IgD-negative memory B cell (primary cell): ENCODE results near the gene ALOX12. TPM values are rescaled to one million over a fixed set of nuclear protein-coding genes. Genes with fewer than 3 reads are reported as not detected.
A peak's percentile ranks its signal among the peaks of the same experiment; 100 is the strongest.

ENCODE experiments used
- H3K27ac Mint-ChIP-seq, 3 donors: one replicate each; pipeline ENCODE4 v1.8.0; 2020 to 2022; ENCODE audit warnings: mild to moderate bottlenecking in 3 of 3, mixed read lengths in 3 of 3, moderate library complexity in 1 of 3
- H3K27me3 Mint-ChIP-seq: one replicate; pipeline ENCODE4 v1.8.0; 2021; ENCODE audit warnings: mixed read lengths
- H3K36me3 Mint-ChIP-seq: one replicate; pipeline ENCODE4 v1.8.0; 2020; ENCODE audit warnings: mild to moderate bottlenecking, mixed read lengths
- H3K4me1 Mint-ChIP-seq, 3 donors: one replicate each; pipeline ENCODE4 v1.8.0; 2020 to 2022; ENCODE audit warnings: mixed read lengths in 3 of 3, mild to moderate bottlenecking in 1 of 3
- H3K4me3 Mint-ChIP-seq, 4 donors: one replicate each; pipeline ENCODE4 v1.8.0; 2020 to 2022; ENCODE audit warnings: mild to moderate bottlenecking in 4 of 4, mixed read lengths in 4 of 4, moderate library complexity in 3 of 4
- H3K9me3 Mint-ChIP-seq, 3 donors: one replicate each; pipeline ENCODE4 v1.8.0; 2020 to 2021; ENCODE audit warnings: mixed read lengths in 3 of 3, mild to moderate bottlenecking in 1 of 3
- polyA plus RNA-seq: library from polyadenylated mRNA; unstranded; fragments of 300-500 nt; fragmentation: Illumina TruSeq; gene quantifications from one replicate; pipeline ENCODE4 v1.2.3, GENCODE V29; 2021

The ALOX12 gene
- polyA plus RNA-seq, 1 donor from 2014 or later: 1.4 TPM

DNA sequence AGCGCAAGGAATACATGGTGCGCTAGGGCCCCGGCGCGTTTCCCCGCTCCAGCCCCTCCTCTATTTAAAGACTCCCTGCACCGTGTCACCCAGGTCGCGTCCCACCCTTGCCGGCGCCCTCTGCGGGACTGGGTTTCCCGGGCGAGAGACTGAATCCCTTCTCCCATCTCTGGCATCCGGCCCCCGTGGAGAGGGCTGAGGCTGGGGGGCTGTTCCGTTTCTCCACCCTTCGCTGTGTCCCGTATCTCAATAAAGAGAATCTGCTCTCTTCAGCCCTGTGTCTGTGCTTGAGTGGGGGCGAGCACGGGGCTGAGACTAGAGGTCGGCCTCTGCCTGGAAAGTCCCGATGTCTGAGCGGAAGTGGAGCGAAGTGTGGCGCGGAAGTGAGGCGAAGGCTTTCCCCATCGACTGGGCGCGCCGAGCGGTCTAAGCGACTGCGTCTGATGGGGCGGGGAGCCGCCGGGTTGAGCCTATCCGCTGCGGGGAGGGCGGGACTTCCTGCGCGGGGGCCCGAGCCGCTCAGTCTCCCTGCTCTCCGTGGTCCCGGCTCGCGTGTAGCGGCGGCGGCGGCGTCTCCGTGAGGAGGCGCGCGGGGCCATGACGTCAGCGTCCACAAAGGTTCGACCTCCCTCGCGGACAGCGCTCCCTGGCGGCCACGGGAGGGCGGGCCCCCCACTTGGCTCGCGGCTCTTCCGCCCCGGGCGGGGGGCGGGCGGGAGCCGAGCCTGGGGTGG, 18.6 kb downstream of the ALOX12 start:
- H3K9me3 Mint-ChIP-seq: no peaks in the 10 kb centered on the region
- H3K27me3 Mint-ChIP-seq: no peaks in the 10 kb centered on the region
- H3K36me3 Mint-ChIP-seq: peaks cover 2% of the 10 kb centered on the region
- H3K4me1 Mint-ChIP-seq: peaks cover 20 to 34% (median 25%) of the 10 kb centered on the region in 3 donors
- peak overlapping the region; percentile 91 to 100 (median 98) for H3K4me3 Mint-ChIP-seq
- H3K27ac Mint-ChIP-seq: peak overlapping the region; percentile 96 to 100 (median 100)

DNA sequence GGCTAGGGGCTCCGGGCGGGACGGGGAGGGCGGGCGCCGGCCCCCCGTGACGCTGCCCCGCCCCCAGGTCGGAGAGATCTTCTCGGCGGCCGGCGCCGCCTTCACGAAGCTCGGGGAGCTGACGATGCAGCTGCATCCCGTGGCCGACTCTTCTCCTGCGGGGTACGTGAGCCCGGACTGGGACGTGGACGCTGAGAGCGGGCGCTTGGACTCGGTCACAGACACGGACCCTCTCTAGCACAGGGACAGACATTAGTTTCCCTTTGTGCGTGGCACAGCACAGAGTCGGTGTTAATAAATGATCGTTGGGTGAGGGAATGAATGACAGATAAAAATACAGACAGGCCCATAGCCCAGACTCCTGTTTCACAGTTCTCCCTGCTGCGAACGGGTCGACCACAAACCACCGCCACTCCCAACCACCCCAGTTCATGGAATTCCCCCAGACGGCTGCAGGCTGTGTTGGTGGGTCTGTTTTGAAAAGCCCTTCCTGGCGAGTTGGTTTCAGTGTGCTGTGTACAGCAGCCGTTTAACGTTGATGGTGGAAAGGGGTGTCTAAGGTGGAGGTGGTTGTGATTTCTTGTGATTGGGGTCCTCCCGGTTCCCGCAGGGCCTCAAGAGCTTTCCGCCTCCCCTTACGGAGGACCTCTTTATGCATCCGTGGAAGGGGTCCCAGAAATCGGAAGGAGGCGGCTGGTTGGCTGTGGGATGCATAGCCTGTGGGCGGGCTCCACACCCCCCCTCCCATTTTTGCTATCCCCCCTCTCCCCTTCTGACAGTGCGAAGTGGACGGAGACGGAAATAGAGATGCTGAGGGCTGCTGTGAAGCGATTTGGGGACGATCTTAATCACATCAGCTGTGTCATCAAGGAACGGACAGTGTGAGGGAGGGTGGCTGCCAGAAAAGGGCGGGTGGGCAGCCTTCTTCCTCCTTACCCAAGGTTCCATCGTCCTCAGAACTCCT, 19.4 kb downstream of the ALOX12 start:
- Mint-ChIP-seq H3K4me3 (peak overlapping the region; percentile 88 to 95 (median 91)), H3K4me1 (peaks cover 21 to 28% (median 24%) of the 10 kb centered on the region in 3 donors), H3K27ac (peak overlapping the region; percentile 96 to 100 (median 98)), H3K27me3 (no peaks in the 10 kb centered on the region), H3K36me3 (peaks cover 2% of the 10 kb centered on the region), H3K9me3 (no peaks in the 10 kb centered on the region)

DNA sequence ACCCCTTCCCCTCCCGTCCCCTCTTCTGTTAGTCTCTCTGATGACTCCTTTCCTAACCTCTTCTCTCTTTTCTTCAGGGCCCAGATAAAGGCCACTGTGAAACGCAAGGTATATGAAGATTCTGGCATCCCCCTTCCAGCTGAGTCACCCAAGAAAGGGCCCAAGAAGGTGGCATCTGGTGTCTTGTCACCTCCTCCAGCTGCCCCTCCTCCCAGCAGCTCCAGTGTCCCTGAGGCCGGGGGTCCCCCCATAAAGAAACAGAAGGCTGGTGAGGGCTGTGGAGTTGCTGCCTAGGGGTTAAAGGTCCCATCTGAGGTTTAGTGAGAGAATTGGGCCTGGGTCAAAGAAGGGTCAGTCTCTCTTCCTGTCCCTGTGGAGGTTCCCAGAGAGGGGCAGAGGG, 20.6 kb downstream of the ALOX12 start:
- peaks cover 19 to 28% (median 25%) of the 10 kb centered on the region in 3 donors for H3K4me1 Mint-ChIP-seq
- H3K27me3 Mint-ChIP-seq: no peaks in the 10 kb centered on the region
- peak overlapping the region; percentile 1 to 95 (median 86) for H3K4me3 Mint-ChIP-seq
- no peaks in the 10 kb centered on the region for H3K9me3 Mint-ChIP-seq
- H3K27ac Mint-ChIP-seq: peak overlapping the region in 2 of 3 donors; percentile 46 to 96
- peaks cover 2% of the 10 kb centered on the region for H3K36me3 Mint-ChIP-seq

DNA sequence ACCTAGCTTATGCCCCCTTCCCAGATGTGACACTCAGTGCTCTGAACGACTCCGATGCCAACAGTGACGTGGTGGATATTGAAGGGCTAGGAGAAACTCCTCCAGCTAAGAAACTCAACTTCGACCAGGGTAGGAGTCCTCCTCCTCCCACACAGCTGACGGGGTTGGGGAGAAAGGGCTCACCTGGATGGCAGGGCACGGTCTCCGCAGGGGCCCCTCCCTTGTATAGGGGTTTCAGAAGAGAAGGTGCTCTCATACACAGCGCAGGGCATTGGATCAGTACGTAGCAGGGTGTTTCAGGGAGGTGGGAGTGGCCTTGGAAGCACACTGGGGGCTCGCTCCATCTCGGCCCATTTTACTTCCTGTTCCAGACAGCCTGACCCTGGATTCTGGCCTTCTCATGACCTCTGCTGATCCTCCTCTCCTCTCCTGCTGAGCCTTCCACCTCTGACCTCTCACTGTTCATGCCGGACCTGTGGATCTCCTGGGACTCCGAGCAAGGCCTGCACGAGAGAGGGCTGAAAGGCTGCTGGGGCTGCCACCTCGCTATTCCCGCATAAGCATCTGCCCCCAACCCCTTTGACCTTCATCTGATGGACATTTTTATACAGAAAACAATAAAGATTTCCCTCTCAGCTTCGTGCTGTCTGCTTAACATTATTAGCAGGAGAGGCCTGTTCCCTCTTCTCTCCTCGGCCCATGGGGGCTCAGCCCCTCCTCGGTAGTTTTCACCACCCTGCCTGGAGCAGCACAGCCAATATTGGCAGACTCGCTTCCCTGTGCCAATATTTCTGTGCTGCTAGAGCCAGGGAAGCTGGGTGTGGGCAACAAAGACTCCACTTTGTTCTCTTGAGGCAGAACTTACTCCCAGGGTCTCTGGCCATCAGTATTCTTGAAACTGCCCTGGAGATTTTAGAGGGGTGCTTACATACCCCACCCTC, 21.3 kb downstream of the ALOX12 start:
- Mint-ChIP-seq H3K36me3 (peaks cover 2% of the 10 kb centered on the region), H3K4me3 (peak overlapping the region in 3 of 4 donors; percentile 58 to 91 (median 65)), H3K9me3 (no peaks in the 10 kb centered on the region), H3K27me3 (no peaks in the 10 kb centered on the region), H3K27ac (peak overlapping the region; percentile 43 to 96 (median 63)), H3K4me1 (peaks cover 23 to 26% (median 26%) of the 10 kb centered on the region in 3 donors)

DNA sequence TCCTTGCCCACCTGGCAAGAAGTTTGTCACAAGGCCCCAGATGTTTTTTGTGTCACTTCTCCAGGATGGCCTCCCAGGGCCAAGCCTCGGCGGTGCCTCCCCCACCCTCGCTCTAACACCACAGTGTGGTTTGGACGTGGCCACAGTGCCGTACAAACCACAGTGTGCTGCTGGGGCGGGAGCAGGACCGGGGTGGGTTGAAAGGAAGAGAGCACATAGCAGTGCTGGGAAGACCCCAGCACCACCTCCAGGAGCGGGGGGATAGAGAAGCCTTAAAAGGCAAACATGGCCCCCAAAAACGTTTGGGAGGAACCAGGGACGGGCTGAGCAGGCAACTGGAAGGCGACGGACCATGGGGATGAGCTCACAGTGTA, 22.0 kb downstream of the ALOX12 start:
- peaks cover 23 to 31% (median 30%) of the 10 kb centered on the region in 3 donors for H3K4me1 Mint-ChIP-seq
- peaks cover 2% of the 10 kb centered on the region for H3K36me3 Mint-ChIP-seq
- H3K27ac Mint-ChIP-seq: peak overlapping the region in 1 of 3 donors; percentile 96
- H3K27me3 Mint-ChIP-seq: no peaks in the 10 kb centered on the region
- no peaks in the 10 kb centered on the region for H3K9me3 Mint-ChIP-seq
- peak overlapping the region in 2 of 4 donors; percentile 65 to 91 for H3K4me3 Mint-ChIP-seq

DNA sequence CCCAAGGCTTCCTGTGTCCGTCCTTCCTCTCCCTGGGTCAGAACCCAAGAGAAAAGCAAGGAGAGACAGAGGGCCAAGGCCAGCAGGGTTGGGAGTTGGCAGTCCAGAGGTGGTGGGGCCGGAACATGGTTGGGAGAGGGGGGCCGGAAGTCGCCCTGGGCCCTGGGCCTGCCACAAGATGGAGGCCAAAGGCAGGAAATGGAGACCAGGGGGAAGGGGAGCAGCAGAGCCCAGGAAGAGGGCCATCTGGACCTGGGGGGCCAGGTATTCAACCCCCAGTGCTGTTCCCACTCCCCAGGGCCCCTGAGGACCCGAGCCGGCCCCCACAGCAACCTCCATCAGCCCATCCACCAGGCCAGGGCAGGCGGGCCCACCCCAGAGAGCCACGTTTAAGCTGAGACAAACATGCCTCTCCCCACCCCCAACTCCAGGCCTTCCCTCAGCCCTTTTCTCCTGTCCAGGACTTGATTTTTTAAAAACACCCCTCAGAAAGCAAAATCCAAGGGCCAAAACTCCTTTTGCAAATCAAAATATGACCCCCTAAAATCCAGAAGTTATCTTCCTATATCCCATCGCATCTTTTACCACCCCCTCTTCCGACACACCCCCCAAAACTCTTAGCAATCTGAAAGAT, 22.6 kb downstream of the ALOX12 start:
- Mint-ChIP-seq H3K9me3 (no peaks in the 10 kb centered on the region), H3K27ac (peak overlapping the region in 2 of 3 donors; percentile 25 to 96), H3K4me3 (peak overlapping the region in 1 of 4 donors; percentile 91), H3K4me1 (peaks cover 25 to 34% (median 33%) of the 10 kb centered on the region in 3 donors), H3K27me3 (no peaks in the 10 kb centered on the region), H3K36me3 (peaks cover 2% of the 10 kb centered on the region)

DNA sequence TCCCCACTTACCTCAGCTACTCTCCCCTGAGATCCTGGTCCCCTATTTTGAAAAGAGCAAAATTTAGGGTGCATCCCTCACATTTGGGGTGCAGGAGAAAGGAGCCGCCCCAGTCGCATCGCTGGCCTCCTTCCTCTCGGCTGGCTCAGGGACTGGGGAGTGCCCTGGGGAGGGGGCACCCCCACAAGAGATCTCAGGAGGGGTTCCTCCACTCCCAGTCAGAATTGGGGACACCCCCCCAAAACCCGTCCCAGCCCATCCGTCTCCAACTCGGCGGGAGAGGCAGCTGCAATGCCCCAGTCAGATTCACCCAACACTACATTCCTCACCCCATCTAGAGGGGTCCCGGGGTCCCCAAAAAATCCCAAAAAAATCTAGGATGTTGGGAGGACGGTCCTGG, 23.5 kb downstream of the ALOX12 start:
- Mint-ChIP-seq H3K4me1 (peaks cover 28 to 34% (median 33%) of the 10 kb centered on the region in 3 donors), H3K4me3 (no peak overlapping the region), H3K36me3 (peaks cover 2% of the 10 kb centered on the region), H3K27me3 (no peaks in the 10 kb centered on the region), H3K9me3 (no peaks in the 10 kb centered on the region), H3K27ac (peak overlapping the region in 1 of 3 donors; percentile 25)

DNA sequence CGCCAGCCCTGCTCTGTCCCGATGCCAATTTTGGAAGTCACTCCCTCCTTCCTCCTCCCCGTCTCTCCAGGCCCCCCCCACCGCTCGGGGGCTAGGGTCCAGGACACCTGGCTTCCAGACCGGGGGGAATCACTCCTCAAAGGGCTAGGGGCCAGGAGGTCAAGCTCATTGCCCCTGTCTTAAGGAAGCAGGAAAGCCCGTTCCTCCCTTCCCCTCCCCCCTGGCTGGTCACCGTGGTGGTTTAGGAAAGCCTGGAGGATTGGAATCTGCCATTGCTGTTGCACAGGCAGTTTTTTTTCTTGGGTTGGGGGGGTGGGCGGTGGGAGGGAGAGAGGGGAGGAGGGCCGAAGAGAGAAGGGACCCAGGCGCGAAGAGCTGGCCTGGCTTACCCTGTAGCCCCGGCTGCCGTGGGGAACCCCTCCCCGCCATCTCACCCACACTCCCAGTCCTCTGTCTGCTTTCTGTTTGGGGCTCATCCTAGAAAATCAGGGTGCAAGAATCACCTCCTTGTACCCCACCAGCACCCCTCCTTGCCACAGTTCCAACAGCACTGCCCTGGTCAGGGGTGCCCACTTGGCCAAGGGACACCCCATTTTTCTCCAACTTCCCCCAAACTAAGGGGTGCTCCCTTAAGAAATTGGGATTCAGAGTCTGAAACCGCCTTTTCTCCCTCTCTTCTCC, 24.1 kb downstream of the ALOX12 start:
- peaks cover 2% of the 10 kb centered on the region for H3K36me3 Mint-ChIP-seq
- H3K9me3 Mint-ChIP-seq: no peaks in the 10 kb centered on the region
- peaks cover 28 to 34% (median 33%) of the 10 kb centered on the region in 3 donors for H3K4me1 Mint-ChIP-seq
- H3K27ac Mint-ChIP-seq: peak overlapping the region in 1 of 3 donors; percentile 91
- H3K4me3 Mint-ChIP-seq: peak overlapping the region in 1 of 4 donors; percentile 66
- no peaks in the 10 kb centered on the region for H3K27me3 Mint-ChIP-seq

DNA sequence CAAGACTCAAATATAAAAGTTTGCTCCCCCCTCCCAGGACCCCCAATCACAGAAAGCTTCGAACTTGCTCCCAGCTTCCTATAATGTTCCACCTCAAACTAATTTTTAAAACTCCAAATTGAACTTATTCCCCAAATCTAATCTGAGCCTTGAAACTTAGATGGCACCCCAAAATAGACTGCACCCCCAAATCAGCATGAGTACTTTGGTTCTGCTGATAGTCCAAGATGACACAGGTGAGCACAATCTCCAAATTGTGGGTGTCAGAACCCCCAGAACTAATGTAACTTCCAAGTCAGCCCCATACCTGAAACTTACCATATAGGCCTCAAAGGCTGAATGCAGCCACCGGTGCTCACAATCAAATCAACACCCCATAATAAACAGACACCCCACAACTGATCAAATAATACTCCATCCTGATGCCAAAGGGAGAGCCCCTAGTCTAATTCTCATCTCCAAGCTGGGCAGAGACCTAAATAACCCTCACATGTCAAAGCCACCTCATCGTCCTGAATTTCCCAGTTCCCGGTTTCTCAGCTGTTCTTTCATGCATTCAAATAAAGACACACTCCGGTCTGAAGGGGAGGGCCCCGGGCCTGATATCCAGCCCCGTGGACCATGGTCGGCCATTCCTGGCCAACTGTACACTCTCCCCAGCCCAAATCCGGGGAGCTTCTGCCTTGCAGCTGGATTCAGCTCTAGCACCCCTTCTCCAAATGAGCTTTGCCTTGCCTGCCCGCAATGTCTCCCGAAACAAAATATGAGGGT, 25.2 kb downstream of the ALOX12 start:
- no peaks in the 10 kb centered on the region for H3K9me3 Mint-ChIP-seq
- peaks cover 22 to 23% (median 23%) of the 10 kb centered on the region in 3 donors for H3K4me1 Mint-ChIP-seq
- H3K4me3 Mint-ChIP-seq: peak overlapping the region in 2 of 4 donors; percentile 44 to 66
- H3K27me3 Mint-ChIP-seq: no peaks in the 10 kb centered on the region
- peak overlapping the region; percentile 63 to 91 (median 86) for H3K27ac Mint-ChIP-seq
- H3K36me3 Mint-ChIP-seq: peaks cover 2% of the 10 kb centered on the region

DNA sequence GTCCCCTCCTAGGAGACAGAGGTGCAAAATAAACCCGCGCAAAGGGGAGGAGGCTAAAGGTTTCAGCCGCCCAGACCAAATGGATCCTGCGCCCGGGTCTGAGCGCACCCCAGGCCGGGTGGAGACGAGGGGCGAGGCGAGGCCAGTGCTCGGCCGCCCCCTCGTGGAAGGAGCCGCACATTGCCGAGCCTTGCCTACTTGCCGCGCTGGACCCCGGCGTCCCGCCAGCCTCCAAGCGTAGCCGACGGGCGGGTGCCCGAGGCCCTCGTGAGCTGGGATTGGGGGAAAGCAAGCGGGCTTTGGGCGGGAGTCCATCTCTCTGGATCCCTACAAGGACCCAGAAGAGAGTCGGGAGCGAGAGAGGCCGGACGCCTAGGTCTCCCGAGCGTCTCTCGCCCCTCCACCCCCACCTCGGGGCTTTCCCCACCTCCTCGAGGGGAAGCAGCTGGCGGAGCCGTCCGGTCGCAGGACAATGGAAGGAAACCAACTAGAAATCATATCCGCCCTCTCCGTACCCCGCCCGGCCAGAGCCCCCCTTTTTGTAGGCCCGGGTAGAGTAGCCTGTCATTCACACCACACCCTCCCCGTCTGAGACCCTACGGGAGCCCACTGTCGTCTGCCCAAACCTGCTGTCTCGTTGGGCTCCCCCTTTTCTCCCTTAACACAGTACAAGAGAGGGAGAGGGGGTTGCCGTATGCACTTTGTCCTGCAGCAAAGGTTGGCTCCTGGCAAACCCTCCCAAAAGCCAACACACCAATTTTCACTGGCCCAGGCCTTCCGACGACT, 26.3 kb downstream of the ALOX12 start:
- peak overlapping the region; percentile 71 to 95 (median 91) for H3K27ac Mint-ChIP-seq
- peak overlapping the region; percentile 66 to 86 (median 77) for H3K4me3 Mint-ChIP-seq
- H3K9me3 Mint-ChIP-seq: no peaks in the 10 kb centered on the region
- H3K4me1 Mint-ChIP-seq: peaks cover 21 to 22% (median 22%) of the 10 kb centered on the region in 3 donors
- no peaks in the 10 kb centered on the region for H3K27me3 Mint-ChIP-seq
- peaks cover 2% of the 10 kb centered on the region for H3K36me3 Mint-ChIP-seq

DNA sequence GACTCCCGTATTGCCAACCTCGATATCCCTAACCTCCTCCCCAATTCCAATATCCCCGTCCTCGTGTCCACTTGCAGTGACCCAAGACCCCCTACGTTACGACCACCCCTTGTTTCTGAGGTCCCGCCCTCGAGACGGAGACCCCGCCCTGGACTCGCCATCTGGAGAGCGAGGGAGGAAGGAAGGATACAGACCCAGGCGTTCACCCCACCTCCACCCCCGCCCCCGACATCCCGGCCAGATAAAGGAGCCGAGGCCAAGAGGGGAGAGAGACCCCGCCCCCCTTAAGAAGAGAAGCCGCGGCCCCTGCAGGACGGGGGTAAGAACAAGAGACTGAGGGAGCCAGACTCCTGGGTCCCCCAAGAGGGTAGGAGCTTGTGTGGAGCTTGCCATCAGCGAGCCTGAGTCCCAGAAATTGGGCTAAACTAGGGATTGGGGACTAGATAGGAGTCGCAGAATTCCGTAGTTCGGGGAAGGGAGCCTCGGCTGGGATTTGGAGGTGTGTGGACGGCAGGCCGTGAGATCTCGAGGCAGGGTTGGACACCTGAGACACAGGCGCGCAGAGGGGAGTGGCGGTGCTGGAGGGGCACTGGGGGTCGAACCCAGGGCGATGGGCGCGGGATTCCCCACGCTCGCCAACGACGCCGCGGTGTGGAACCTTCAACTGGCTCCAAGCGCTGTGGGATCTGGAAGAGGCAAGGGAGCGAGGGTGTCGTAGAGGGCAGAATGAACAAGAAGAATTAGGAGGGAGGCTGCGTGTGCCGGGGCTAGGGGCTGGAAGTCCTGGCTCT, 27.1 kb downstream of the ALOX12 start, which contains the start of gene BCL6B:
Gene BCL6B (plus strand): TSS at position 270 of the 791 bp plus-strand sequence. CDS start 622 bp downstream, outside the sequence.
- Mint-ChIP-seq H3K4me1 (peaks cover 19 to 22% (median 21%) of the 10 kb centered on the region in 3 donors), H3K27me3 (no peaks in the 10 kb centered on the region), H3K9me3 (no peaks in the 10 kb centered on the region), H3K36me3 (peaks cover 2% of the 10 kb centered on the region), H3K27ac (peak within 1 kb of the TSS; percentile 91 to 95 (median 95)), H3K4me3 (peak within 1 kb of the TSS; percentile 66 to 90 (median 78))
